Epithelial cell of esophagus (primary cell): ENCODE results near the gene ARHGAP33.

Experiments used
- DNase-seq: peaks from one replicate; pipeline ENCODE4 v3.0.0; 2010; ENCODE audit warnings: low read depth
- H3K4me3 ChIP-seq: 2 replicates; pipeline ENCODE4 v1.5.1; 2011; ENCODE audit warnings: mild to moderate bottlenecking, low read length, control low read depth
- CTCF ChIP-seq: IDR thresholded peaks from 2 replicates; pipeline ENCODE4 v1.5.1; 2011; ENCODE audit warnings: low read depth, mild to moderate bottlenecking, low read length, control low read depth, inconsistent platforms; ENCODE audit not compliant: insufficient read depth; ENCODE audit errors: missing control alignments

The ARHGAP33 gene

DNA sequence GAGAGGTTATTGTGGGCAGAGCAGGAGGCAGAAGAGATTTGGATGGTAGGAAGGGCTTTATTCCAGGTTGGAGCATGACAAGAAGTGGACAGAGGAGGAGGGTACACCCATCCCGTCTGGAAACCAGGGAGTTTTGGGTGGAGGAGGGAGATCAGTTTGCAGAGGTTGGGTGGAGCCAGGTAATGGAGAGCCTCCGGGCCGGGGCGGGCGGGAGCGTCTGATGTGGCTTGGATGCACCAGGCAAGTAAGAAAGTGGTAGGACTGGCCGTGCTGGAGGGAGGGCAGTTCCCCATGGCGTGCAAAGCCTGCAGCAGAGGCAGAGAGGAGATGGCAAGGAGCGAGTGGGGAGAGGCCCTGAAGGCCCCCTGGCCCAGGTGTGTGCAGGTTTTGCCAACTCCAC lies 44.0 kb upstream of the ARHGAP33 start:
- H3K4me3 ChIP-seq = no peak overlapping the region
- DNase-seq = peak; percentile 61
- no peak for TF ChIP-seq CTCF

DNA sequence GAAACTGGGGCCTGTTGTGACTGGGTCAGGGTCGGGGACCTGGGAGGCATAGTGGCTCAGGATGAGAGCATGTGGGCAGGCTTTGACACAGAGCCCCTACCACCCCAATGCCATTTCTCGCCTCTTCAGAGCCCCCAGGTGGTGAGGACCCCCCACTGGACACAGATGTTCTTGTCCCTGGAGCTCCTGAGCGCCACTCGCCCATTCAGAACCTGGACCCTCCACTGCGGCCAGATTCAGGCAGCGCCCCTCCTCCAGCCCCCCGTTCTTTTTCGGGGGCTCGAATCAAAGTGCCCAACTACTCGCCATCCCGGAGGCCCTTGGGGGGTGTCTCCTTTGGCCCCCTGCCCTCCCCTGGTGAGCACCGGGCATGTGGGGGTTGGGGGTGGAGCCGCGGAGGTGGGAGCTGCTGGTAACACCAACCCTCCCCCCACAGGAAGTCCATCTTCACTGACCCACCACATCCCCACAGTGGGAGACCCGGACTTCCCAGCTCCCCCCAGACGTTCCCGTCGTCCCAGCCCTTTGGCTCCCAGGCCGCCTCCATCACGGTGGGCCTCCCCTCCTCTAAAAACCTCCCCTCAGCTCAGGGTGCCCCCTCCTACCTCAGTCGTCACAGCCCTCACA lies 43.5 kb upstream of the ARHGAP33 start:
- TF ChIP-seq CTCF = no peak
- H3K4me3 ChIP-seq = no peak overlapping the region
- no peak for DNase-seq

- TF ChIP-seq CTCF = no peak
- DNase-seq = no peak
- H3K4me3 ChIP-seq = no peak overlapping the region
Measured at GRCh38 chr19:35732540-35733179, 42.7 kb upstream of the ARHGAP33 start.

- no peak for DNase-seq
- no peak for TF ChIP-seq CTCF
- H3K4me3 ChIP-seq = no peak overlapping the region
Measured at GRCh38 chr19:35733180-35734125, 41.9 kb upstream of the ARHGAP33 start.

GRCh38 chr19:35734273-35734672 lies 41.1 kb upstream of the ARHGAP33 start:
- TF ChIP-seq CTCF = no peak
- DNase-seq = no peak
- H3K4me3 ChIP-seq = no peak overlapping the region

- no peak for TF ChIP-seq CTCF
- DNase-seq = no peak
- H3K4me3 ChIP-seq = no peak overlapping the region
Measured at GRCh38 chr19:35734889-35735288, 40.5 kb upstream of the ARHGAP33 start.
